ENCODE results near the gene TBC1D2. TPM values are rescaled to one million over a fixed set of nuclear protein-coding genes. Genes with fewer than 3 reads are reported as not detected.
A peak's percentile ranks its signal among the peaks of the same experiment; 100 is the strongest.

TBC1D2 gene
- total RNA-seq, 1 donor from 2014 or later, result 24.3 TPM

GRCh38 chr9:98225015-98225442 lies 30.4 kb downstream of the TBC1D2 start:
- Mint-ChIP-seq H3K27me3 (ENCODE audit: low read depth) (no peaks in the 10 kb centered on the region), H3K4me1 (ENCODE audit: low read depth) (peaks cover 57% of the 10 kb centered on the region), H3K36me3 (ENCODE audit: low read depth) (peaks cover 14% of the 10 kb centered on the region), H3K27ac (ENCODE audit: unreplicated experiment) (peak overlapping the region; percentile 95), H3K4me3 (ENCODE audit: unreplicated experiment) (no peak overlapping the region), H3K9me3 (ENCODE audit: low read depth) (no peaks in the 10 kb centered on the region)
- TF ChIP-seq, protein P1, sequence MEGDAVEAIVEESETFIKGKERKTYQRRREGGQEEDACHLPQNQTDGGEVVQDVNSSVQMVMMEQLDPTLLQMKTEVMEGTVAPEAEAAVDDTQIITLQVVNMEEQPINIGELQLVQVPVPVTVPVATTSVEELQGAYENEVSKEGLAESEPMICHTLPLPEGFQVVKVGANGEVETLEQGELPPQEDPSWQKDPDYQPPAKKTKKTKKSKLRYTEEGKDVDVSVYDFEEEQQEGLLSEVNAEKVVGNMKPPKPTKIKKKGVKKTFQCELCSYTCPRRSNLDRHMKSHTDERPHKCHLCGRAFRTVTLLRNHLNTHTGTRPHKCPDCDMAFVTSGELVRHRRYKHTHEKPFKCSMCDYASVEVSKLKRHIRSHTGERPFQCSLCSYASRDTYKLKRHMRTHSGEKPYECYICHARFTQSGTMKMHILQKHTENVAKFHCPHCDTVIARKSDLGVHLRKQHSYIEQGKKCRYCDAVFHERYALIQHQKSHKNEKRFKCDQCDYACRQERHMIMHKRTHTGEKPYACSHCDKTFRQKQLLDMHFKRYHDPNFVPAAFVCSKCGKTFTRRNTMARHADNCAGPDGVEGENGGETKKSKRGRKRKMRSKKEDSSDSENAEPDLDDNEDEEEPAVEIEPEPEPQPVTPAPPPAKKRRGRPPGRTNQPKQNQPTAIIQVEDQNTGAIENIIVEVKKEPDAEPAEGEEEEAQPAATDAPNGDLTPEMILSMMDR (IDR thresholded peaks at IDR 0.05), result no peak
- DNase-seq (ENCODE audit: low spot score), result no peak

GRCh38 chr9:98222885-98223691 lies 32.4 kb downstream of the TBC1D2 start:
- TF ChIP-seq, protein P1 (IDR thresholded peaks at IDR 0.05), result no peak
- peak overlapping the region; percentile 95 for H3K27ac Mint-ChIP-seq (ENCODE audit: unreplicated experiment)
- no peak overlapping the region for H3K4me3 Mint-ChIP-seq (ENCODE audit: unreplicated experiment)
- H3K27me3 Mint-ChIP-seq (ENCODE audit: low read depth), result no peaks in the 10 kb centered on the region
- no peaks in the 10 kb centered on the region for H3K9me3 Mint-ChIP-seq (ENCODE audit: low read depth)
- no peak for DNase-seq (ENCODE audit: low spot score)
- H3K4me1 Mint-ChIP-seq (ENCODE audit: low read depth), result peaks cover 63% of the 10 kb centered on the region
- H3K36me3 Mint-ChIP-seq (ENCODE audit: low read depth), result peaks cover 12% of the 10 kb centered on the region

GRCh38 chr9:98220911-98221310 lies 34.5 kb downstream of the TBC1D2 start:
- TF ChIP-seq, protein P1 (IDR thresholded peaks at IDR 0.05), result no peak
- peaks cover 7% of the 10 kb centered on the region for H3K36me3 Mint-ChIP-seq (ENCODE audit: low read depth)
- no peak overlapping the region for H3K4me3 Mint-ChIP-seq (ENCODE audit: unreplicated experiment)
- no peaks in the 10 kb centered on the region for H3K9me3 Mint-ChIP-seq (ENCODE audit: low read depth)
- DNase-seq (ENCODE audit: low spot score), result no peak
- peak overlapping the region; percentile 77 for H3K27ac Mint-ChIP-seq (ENCODE audit: unreplicated experiment)
- H3K27me3 Mint-ChIP-seq (ENCODE audit: low read depth), result no peaks in the 10 kb centered on the region
- H3K4me1 Mint-ChIP-seq (ENCODE audit: low read depth), result peaks cover 54% of the 10 kb centered on the region

DNA sequence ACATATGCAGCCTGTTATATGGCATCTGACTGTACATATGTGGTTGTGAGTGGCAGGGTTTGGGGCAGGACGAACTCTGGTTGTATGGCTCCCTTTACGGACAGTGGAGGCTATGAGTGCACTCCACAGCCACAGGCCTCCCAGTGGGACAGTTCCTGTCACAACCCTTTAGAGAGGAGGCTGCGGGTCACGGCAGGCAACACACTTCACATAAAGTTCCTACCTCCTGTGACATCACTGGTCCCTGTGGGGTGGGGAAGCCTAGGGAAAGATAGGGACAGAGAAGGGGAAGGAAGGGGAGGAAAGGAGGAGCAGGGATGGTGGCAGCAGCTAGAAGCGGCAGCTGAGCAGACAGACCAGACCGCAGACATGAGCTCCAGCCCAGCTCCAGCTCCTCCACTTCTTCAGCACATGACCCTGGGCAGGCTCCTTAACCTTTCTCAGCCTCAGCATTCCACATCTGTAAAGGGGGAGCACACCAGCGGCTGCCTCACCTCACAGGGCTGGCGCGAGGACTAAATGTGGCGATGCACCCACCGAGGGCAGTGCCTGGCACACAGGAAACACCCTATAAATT lies 35.6 kb downstream of the TBC1D2 start:
- no peaks in the 10 kb centered on the region for H3K9me3 Mint-ChIP-seq (ENCODE audit: low read depth)
- DNase-seq (ENCODE audit: low spot score), result no peak
- TF ChIP-seq, protein P1 (IDR thresholded peaks at IDR 0.05), result no peak
- no peak overlapping the region for H3K4me3 Mint-ChIP-seq (ENCODE audit: unreplicated experiment)
- H3K27ac Mint-ChIP-seq (ENCODE audit: unreplicated experiment), result peak overlapping the region; percentile 94
- no peaks in the 10 kb centered on the region for H3K27me3 Mint-ChIP-seq (ENCODE audit: low read depth)
- H3K4me1 Mint-ChIP-seq (ENCODE audit: low read depth), result peaks cover 65% of the 10 kb centered on the region
- H3K36me3 Mint-ChIP-seq (ENCODE audit: low read depth), result peaks cover 11% of the 10 kb centered on the region

DNA sequence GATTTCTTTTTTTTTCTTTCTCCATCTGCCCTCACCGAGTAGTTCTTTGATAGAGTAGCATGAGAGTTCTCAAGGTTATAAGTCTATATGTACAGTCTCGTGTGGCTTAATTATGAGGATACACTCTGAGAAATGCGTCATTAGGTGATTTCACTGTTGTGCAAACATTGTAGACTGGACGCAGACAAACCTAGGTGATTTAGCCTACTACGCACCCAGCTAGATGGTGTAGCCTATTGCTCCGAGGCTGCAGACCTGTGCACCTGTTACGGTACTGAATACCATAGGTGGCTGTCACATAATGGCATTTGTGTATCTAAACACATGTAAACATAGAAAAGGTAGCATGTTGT lies 36.1 kb downstream of the TBC1D2 start:
- Mint-ChIP-seq H3K27me3 (ENCODE audit: low read depth) (no peaks in the 10 kb centered on the region), H3K36me3 (ENCODE audit: low read depth) (peaks cover 12% of the 10 kb centered on the region), H3K4me3 (ENCODE audit: unreplicated experiment) (no peak overlapping the region), H3K27ac (ENCODE audit: unreplicated experiment) (peak overlapping the region; percentile 86), H3K9me3 (ENCODE audit: low read depth) (no peaks in the 10 kb centered on the region), H3K4me1 (ENCODE audit: low read depth) (peaks cover 67% of the 10 kb centered on the region)
- no peak for DNase-seq (ENCODE audit: low spot score)
- TF ChIP-seq, protein P1 (IDR thresholded peaks at IDR 0.05), result no peak
